ENCODE data around the gene ANXA2R.
"Not testable (repeated sequence)": the region's sequence is repeated elsewhere in the genome, so short reads cannot be mapped to it uniquely, and the experiment has no call there.

Gene ANXA2R

GRCh38 chr5:43060020-43060419 is 19.9 kb upstream of the ANXA2R start:
- DNase-seq = not testable (repeated sequence)

- DNase-seq = not testable (repeated sequence)
These were observed 15.0 kb upstream of the ANXA2R start for GRCh38 chr5:43055098-43055497.

DNA sequence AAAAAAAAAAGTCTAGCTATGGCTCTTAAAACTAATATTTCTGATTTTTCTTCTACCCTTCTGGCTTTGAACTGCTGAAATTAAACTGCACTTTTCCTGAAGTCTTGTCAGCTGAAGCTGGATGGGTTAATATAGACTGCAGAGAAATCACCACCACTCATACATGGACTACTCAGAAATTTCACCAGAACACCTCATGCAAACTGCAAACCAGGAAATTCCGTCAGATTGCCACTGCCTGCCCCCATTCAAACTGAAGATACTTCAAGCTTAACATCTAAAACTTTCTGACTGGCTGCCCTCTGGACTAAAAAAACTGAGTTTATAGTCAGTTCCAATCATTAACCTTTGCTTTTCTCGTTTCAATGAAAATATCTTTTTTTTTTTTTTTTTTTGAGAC is 11.6 kb upstream of the ANXA2R start:
- no peak for DNase-seq

GRCh38 chr5:43050384-43050783 is 10.3 kb upstream of the ANXA2R start:
- DNase-seq = no peak

DNA sequence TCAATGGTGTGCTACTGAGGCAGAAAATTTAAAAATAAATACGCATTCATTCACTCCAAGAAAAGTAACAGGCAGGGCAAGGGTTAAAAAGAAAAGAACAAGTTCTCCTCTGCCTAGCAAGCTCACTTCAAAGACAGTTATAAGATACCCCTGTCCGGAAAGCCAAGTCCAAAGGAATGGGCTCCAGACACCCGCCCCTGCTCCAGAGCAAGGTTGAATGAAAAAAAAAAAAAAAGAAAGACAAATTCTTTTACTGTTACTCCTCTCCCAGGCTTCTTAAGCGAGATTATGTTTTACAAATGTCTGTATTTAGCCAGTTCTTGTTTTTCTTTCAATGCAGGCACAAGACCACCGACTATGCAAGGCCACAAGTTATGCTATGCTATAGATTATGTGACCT is 9.1 kb upstream of the ANXA2R start:
- DNase-seq = no peak

DNA sequence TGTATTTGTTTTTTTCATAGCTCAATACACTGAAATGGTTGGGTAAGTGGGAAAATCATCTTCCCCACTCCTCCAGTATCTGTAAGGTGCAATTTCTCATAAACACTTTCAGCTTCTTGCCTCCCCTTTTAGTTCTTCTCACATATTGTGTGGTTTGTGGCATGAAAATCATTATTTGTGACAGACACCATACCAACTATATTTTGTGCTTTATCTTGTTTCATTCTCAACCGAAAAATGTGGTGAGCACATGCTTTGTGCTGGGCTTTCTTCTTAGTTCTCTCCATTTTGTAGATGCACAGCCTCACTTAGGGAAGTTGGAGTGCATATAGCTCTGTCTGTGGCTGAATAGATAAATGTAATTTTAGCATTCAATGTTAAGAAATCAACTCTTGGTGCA is 6.4 kb upstream of the ANXA2R start:
- no peak for DNase-seq

DNA sequence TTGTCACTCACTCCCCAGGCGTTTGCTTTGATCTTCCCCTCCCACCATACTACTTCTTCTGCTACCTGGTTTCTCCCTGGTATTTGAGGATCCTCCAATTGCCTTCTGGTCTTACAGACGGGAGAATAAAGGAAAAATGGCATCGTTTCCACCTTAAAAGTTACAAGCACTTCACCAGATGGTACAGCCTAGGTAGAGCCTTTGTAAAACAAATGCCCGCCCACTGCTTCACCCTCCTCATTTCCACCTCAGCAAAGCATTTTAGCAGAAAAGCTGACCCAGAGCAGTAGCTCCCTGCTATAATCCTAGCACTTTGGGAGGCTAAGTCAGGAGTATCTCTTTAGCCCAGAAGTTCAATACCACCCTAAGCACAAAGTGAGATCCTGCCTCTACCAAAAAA is 5.1 kb upstream of the ANXA2R start:
- no peak for DNase-seq

- DNase-seq = no peak
These were observed 4.2 kb upstream of the ANXA2R start for GRCh38 chr5:43044181-43044914.

- no peak for DNase-seq
These were observed 3.3 kb upstream of the ANXA2R start for GRCh38 chr5:43043400-43043756.

GRCh38 chr5:43042626-43043399 is 2.7 kb upstream of the ANXA2R start:
- peak; percentile 52 for DNase-seq

DNA sequence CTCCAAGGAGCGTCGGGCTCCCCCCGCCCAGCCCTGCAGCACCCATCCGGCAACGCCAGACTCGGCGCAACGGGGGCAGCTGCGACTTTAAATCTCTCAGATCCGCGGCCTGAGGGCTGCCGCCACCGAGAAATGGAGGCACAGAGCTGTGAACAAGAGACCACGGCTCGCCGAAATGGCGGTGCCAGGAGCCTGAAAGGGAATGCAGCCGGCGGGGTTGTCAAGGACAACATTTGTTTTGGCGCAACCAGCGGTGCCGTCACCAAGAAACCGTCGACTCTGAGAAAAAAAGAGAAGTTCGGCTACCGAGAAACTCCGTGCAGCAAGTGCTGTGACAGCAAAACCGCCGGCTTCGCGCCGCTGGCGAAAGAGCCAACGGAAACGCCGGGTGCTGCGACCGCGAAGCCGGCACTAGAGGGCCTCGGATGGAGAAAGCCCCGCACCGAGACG is 2.1 kb upstream of the ANXA2R start:
- DNase-seq = peak; percentile 73

DNA sequence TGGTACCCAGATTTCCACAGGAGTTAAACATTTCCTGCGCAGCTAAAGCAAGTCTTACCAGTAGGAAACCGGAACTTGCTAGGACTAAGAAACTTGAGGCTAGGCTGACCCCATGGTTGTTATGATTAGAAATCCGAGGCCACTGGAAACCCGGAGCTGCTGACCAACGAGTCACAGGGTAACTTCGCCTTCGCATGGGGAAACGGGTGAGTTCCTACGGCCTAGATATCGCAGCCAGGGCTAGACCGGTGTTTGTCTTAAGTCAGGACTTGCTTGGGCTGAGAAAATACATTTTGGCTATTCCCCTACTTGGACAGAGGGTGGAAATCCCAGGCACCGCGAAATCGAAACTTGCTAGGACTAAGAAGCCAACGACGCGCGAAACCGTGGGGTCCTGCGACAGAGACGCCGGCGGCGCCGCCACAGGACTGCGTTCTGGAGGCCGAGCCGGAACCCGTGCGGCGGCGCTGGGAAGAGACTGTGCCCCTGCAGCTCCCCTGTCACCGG is 1.6 kb upstream of the ANXA2R start:
- DNase-seq = peak; percentile 68

DNA sequence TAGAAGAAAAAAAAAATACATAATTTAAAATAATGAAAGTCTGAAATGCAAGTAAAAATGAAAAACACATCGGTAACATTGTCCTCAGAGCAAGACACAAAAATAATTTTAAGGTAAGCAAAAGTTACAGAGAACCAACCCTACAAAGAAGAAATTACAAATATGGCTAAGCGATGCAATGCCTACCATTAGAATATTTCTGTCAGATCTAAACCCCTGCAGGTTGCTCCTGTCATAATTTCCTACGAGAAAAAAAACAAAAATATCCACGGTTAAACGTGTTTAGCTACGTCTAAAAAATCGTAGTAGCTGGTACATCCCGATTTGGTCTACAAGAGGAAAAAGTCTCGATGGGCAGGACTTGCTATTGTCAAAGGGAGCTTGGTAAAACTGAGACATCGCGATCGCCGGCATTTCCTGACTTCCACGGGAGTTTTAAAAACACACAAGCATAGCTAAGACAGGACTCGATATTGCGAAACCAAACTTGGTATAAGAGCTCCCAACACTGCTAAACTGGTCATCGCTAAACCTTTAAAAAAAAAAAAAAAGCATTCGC is 1.1 kb upstream of the ANXA2R start:
- no peak for DNase-seq

DNA sequence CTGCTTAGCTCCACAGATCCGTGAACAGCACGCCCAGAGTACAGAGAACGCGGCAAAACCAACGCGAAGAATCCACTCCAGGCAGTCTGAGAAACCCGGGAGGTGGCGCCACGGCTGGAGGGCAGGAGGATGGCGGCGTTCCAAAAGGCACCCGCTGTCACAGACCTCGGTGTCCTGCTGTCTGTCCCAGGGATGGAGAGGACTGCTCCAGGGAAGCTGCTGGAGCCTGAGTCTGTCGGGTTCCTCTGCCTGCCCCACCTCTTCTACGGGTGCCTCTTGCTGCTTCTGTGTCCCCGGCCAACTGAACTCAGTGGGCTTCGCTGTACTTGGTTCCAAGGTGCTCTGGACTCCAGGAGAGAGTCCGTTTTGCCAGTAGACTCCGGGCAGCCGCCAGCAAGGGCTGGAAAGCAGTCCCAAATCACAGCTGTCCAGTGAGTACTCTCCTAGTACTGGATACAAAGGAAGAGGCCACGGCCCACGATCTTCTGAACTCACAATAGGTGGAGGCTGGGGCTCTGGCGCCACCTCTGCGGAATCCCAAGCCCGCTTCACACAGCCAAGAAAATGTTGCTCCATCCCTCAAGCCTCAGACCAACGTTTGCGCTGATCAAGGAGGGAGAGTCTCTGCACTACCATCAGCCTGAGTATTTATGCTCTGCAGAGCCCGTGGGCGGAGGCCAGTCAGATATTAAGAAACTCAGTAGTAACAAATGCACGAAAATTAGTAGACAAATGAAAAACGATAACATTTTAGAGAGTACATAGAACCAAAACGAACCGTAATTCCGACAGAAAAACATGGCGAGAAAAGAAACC is 440 bp downstream of the ANXA2R start:
- peak; percentile 63 for DNase-seq

DNA sequence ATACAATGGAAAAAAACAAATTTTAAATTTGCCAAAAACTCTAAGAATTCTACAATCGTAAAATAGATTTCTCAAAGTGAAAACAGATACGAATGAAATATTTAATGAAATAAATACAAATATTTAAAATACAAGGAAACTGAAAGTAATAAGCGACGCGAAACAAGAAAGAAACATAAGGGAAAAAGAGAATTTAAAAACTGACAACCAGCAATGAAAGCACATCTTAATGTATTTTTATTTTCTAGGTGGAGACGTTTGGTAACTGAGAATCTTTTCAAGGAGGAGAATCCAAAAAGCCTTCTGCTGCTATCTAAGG is 1.0 kb downstream of the ANXA2R start:
- no peak for DNase-seq

GRCh38 chr5:43038496-43038989 is 1.6 kb downstream of the ANXA2R start:
- no peak for DNase-seq

GRCh38 chr5:43037636-43038495 is 2.3 kb downstream of the ANXA2R start:
- no peak for DNase-seq

GRCh38 chr5:43036856-43037635 is 3.1 kb downstream of the ANXA2R start:
- no peak for DNase-seq

DNA sequence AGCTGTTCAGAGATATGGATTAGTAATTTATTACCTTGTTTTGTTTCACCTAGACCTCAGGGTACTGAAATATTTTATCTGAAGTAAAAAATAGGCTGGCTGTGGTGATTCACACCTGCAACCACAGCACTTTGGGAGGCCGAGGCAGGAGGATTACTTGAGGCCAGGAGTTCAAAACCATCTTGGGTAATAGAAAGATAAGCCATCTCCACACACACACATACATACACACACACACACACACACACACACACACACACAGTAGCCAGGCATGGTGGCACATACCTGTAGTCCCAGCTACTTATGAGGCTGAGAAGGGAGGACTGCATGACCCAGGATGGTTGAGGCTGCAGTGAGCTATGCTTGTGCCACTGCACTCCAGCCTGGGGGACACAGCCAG is 3.7 kb downstream of the ANXA2R start:
- DNase-seq = no peak

- DNase-seq = no peak
These were observed 5.5 kb downstream of the ANXA2R start for GRCh38 chr5:43034591-43034968.
